Measurements from ENCODE around the gene NLGN4X. TPM values are rescaled to one million over a fixed set of nuclear protein-coding genes. Genes with fewer than 3 reads are reported as not detected.

NLGN4X gene
- total and polyA plus RNA-seq, 8 donors = 0.45 to 2.6 (median 1.7) TPM

- no peaks in the 10 kb centered on the region for H3K36me3 ChIP-seq
- H3K27me3 ChIP-seq = no peaks in the 10 kb centered on the region
- no peak overlapping the region for H3K4me3 ChIP-seq
- intact Hi-C loops (cut with DNase I) = no loop called here
- no peak for ATAC-seq
- no peak for TF ChIP-seq CTCF (IDR thresholded peaks at IDR 0.05)
- no peaks in the 10 kb centered on the region for H3K4me1 ChIP-seq
- H3K27ac ChIP-seq = no peak overlapping the region
- DNase-seq = no peak
- H3K9me3 ChIP-seq = no peaks in the 10 kb centered on the region
These were observed 154.1 kb downstream of the NLGN4X start for GRCh38 chrX:6074532-6074931.

GRCh38 chrX:6071731-6072130 is 156.9 kb downstream of the NLGN4X start:
- no peak for DNase-seq
- no peaks in the 10 kb centered on the region for H3K27me3 ChIP-seq
- no peak overlapping the region for H3K27ac ChIP-seq
- H3K4me1 ChIP-seq = no peaks in the 10 kb centered on the region
- H3K4me3 ChIP-seq = no peak overlapping the region
- no peaks in the 10 kb centered on the region for H3K36me3 ChIP-seq
- H3K9me3 ChIP-seq = no peaks in the 10 kb centered on the region
- no peak for ATAC-seq
- TF ChIP-seq CTCF (IDR thresholded peaks at IDR 0.05) = no peak
- intact Hi-C loops (cut with DNase I) = no loop called here

- no peak for DNase-seq
- H3K4me1 ChIP-seq = no peaks in the 10 kb centered on the region
These were observed 161.1 kb downstream of the NLGN4X start for GRCh38 chrX:6067600-6067999.

GRCh38 chrX:6053141-6053540 is 175.5 kb downstream of the NLGN4X start:
- DNase-seq (no peak), ATAC-seq (no peak)
- Histone ChIP-seq H3K36me3 (no peaks in the 10 kb centered on the region), H3K4me1 (no peaks in the 10 kb centered on the region), H3K4me3 (no peak overlapping the region), H3K27ac (no peak overlapping the region), H3K9me3 (no peaks in the 10 kb centered on the region), H3K27me3 (no peaks in the 10 kb centered on the region)
- intact Hi-C loops (cut with DNase I) = no loop called here
- TF ChIP-seq CTCF (IDR thresholded peaks at IDR 0.05) = no peak

More at GRCh38 chrX:6067600-6067999, 161.1 kb downstream of the NLGN4X start:
- Histone ChIP-seq H3K36me3 (no peaks in the 10 kb centered on the region), H3K9me3 (no peaks in the 10 kb centered on the region), H3K4me3 (no peak overlapping the region), H3K27ac (no peak overlapping the region), H3K27me3 (no peaks in the 10 kb centered on the region)
- no peak for TF ChIP-seq CTCF (IDR thresholded peaks at IDR 0.05)
- no peak for ATAC-seq
- intact Hi-C loops (cut with DNase I) = no loop called here

- Histone ChIP-seq H3K9me3 (no peaks in the 10 kb centered on the region), H3K4me1 (no peaks in the 10 kb centered on the region), H3K27me3 (no peaks in the 10 kb centered on the region), H3K27ac (no peak overlapping the region), H3K4me3 (no peak overlapping the region), H3K36me3 (no peaks in the 10 kb centered on the region)
- no peak for TF ChIP-seq CTCF (IDR thresholded peaks at IDR 0.05)
- DNase-seq (no peak), ATAC-seq (no peak)
- intact Hi-C loops (cut with DNase I) = no loop called here
These were observed 176.4 kb downstream of the NLGN4X start for GRCh38 chrX:6052111-6052745.
